Stimulated activated naive CD4-positive, alpha-beta T cell (primary cell): ENCODE results near the gene RYR3.

Source experiments
- DNase-seq, 6 experiments: peaks; one replicate each; lab custom pipeline; 2025; lab: John Stamatoyannopoulos, UW

RYR3 gene

DNA sequence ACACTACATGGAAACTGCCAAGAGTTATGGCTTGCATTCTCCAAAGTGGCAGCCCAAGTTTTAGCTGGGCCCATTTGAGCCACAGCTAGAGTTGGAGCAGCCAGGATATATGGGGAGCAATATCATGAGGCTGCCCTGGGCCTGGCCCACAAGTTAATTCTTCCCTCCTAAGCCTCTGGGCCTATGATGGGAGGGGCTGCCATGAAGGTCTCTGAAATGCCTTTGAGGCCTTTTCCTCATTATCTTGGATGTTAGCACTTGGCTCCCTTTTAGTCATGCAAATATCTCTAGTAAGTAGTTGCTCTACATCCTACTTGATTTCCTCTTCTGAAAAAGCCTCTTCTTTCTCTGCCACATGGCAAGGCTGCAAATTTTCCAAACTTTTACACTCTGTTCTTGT lies 400.0 kb downstream of the RYR3 start:
- no peak for DNase-seq

DNA sequence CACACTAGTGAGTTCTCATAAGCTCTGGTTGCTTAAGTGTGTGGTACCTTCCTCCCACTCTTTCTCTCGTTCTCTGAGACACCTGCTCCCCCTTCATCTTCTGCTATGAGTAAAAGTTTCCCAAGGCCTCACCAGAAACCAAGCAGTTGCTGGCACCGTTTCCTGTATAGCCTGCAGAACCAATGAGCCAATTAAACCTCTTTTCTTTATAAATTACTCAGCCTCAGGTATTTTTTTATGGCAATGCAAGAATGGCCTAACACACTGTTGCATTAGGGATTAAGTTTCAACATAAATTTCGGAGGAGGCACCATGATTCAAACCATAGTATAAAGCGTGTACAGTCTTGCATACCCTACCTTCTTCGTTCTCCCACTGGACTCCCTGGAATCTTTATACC lies 405.3 kb downstream of the RYR3 start:
- DNase-seq: no peak

DNA sequence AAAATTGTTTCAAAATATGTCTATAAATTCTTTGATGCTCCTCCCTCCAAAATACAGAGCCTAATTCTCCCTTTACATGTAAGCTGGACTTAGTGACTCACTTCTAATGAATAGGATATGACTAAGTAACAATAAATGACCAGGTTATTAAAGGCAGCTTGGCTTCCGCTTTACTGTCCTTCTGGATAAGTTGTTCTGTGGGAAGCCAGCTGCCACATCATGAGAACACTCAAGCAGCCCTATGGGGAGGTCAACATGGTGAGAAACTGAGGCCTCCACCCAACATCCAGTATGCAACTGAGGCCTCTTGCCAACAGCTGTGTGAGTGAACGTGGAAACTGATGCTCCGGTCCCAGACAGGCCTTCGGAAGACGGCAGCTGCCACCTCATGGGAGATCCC lies 410.2 kb downstream of the RYR3 start:
- DNase-seq: no peak

DNA sequence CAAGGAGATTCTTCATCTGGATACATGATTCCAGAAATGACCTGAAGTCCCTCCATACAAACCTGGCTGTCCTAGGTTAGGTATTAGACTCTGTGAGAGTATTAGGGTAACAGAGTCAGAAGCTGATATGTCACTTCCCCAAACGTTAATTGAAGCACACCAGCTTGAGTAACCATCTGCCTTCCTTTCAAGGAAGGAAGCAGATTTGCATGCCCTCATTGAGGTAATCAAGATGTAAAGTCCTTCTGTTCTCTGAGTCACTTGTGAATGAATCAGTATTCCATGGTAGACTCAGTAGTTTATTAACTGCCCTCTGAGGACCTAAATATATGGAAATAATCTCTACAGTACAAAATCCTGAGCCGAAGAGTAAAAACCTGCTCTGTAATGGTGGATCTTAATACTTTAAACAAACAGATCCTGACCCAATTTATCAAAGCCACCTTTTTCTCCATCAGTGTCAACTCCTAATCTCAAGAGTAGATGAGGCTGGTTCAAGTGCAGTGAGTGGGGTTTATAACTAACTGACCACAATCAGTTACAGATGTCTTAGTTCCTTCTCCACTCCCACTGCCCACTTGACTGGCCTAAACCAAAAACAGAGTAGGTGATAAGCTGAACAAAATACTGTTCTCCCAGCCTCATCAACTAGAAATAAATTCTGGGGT lies 411.4 kb downstream of the RYR3 start:
- no peak for DNase-seq

DNA sequence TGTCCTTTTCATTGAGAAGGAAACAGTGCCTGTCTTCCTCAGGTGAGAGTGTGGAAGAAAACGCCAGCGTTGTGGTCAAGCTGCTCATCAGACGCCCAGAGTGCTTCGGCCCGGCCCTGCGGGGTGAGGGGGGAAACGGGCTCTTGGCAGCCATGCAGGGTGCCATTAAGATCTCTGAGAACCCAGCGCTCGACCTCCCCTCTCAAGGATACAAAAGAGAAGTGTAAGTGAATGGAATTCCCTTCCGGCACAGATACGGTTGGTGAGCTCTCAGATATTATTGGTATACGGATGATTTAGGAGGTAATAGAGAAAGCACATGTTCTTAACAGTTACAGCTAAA lies 411.9 kb downstream of the RYR3 start:
- no peak for DNase-seq

GRCh38 chr15:33724321-33725036 lies 413.7 kb downstream of the RYR3 start:
- DNase-seq: no peak

- no peak for DNase-seq
Measured at GRCh38 chr15:33729653-33730052, 418.9 kb downstream of the RYR3 start.

DNA sequence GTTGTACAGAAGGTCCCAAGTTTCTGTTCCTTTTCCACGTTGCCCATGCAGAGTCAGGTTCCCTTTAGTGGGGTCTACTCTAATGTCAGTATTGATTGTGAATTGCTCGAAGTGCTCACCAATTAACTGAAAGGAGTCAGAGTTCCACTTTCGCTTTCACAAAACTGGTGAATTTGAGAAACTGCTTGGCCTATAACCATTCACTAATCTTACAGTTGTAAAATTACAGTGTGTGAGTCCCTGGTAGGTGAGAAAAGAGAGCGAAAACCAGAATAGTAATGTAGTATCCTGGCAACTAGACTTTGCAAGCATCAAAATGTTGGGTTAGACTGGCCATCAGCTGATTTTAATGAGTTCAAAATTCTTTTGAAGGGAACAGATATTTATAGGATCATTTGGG lies 420.0 kb downstream of the RYR3 start:
- DNase-seq: no peak

- no peak for DNase-seq
Measured at GRCh38 chr15:33735143-33735542, 424.4 kb downstream of the RYR3 start.

DNA sequence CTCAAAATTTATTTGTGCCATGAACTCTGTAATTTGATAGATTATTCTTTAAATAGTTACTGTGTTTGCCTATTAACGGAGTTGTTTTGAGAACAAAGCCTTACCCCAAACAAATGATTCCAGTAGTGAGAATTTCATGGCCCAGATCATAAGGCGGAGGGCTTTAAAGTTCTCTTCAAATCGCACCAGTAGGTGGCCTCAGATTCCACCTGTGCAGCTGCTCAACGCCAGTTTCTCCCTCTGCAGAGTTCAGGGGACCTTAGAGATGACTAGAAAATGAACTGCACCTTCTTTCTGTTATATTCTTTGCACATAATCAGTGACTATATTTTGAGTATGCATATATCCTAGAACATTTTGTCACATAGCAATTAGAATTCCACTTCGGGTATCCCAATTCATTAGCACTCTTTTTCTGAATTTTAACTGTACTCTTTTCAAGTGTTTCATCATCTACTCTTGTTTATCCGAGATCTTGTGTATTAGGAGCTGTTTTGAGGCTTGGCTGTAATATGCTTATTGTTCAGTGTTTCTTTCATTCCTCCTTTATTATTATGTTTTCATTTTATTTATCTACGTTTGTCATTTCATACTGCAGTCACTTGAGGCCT lies 425.0 kb downstream of the RYR3 start:
- peak in 1 of 6 experiments; percentile 1 for DNase-seq

GRCh38 chr15:33737687-33738601 lies 427.2 kb downstream of the RYR3 start:
- peak in 2 of 6 experiments; percentile 3 to 6 for DNase-seq

- DNase-seq: no peak
Measured at GRCh38 chr15:33738941-33739664, 428.3 kb downstream of the RYR3 start.

DNA sequence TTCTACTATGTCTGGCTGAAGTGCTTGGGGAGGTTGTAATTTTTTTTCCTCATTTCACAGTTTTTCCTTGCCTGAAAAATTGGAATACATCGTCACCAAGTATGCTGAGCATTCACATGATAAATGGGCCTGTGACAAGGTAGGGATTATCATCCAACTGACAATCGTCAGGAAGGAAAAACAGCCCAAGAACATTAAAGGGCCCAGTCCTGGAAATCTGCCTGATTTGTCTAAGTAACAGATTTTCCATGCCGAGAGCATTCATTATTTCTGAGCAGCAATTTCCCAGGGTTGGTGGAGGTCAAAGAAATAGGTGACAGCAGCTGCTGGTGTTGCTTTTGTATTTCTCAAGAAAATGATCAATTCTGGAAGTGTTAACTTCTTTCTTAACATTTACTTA lies 431.5 kb downstream of the RYR3 start:
- no peak for DNase-seq

DNA sequence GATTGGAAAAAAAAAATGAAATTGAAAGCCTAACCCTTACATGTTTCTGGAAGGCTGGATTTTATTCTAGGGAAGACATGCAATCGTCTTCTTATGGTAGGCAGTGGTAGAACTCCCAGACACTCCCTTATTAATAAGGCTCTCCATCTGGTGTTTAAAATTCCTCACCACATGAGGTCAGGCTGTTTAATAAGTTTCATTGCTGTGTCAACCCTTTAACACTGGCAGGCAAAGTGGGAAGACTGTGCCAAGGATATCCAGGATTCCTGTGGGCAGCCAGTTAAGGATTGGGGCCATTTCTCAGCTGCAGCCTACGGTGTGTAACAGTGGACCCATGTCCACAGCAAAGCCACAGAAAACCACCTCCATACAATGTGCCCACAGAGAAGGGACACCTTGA lies 432.0 kb downstream of the RYR3 start:
- no peak for DNase-seq

- no peak for DNase-seq
Measured at GRCh38 chr15:33746203-33746602, 435.4 kb downstream of the RYR3 start.

DNA sequence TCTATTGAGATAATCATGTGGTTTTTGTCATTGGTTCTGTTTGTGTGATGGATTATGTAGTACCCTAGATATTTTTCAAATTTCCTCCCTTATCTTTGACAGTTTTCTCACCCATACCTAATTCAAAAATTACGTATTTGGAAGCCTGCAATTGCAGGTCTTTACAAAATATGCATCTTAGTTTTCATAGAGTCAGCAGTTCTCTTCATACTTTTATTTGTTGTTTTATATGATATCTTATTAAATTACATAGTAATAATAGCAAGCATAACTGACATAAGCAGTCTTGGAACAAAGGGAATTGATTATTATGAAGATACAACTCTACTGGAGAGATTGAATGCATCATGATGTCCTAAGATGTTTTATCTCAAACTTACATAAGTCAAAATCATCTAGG lies 442.2 kb downstream of the RYR3 start:
- no peak for DNase-seq

DNA sequence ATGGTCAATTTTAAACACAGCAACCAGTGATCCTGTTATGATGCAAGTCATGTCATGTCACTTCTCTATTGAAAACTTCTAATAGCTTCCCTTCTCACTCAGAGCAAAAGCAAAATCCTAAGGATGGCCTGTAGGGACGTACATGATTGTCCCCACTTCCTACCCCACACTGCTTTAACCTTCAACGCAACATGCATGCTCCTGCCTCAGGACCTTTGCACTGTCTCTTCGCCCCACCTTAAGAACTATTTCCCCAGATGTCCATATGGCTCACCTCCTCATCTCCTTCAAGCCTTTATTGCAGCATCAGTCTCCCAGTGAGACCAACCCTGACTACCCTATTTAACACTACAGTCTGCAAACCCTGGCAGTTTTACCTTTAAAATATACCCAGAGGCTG lies 443.5 kb downstream of the RYR3 start:
- DNase-seq: no peak

GRCh38 chr15:33756961-33757360 lies 446.2 kb downstream of the RYR3 start:
- no peak for DNase-seq

DNA sequence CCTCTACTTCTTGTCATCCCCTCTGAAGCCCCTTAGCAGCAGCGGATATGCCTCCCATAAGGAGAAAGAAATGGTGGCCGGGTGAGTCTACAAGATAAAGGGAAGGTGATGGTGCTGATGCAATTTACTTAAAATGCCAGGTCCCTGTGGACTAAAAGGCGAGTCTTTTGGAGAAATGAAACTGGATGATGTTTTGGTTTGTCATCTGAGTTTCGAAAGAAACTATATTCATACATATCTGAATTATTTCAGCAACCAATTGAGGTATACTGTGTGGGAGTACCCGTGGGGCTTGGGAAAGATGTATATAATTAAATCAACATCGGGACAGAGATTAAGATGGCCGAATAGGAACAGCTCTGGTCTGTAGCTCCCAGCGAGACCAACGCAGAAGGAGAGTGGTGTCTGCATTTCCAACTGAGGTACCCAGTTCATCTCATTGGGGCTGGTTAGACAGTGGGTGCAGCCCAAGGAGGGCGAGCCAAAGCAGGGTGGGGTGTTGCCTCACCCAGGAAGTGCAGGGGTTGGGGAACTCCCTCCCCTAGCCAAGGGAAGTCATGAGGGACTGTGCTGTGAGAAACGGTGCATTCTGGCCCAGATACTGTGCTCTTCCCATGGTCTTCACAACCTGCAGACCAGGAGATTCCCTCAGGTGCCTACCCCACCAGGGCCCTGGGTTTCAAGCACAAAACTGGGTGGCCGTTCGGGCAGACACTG lies 446.9 kb downstream of the RYR3 start:
- DNase-seq: no peak

DNA sequence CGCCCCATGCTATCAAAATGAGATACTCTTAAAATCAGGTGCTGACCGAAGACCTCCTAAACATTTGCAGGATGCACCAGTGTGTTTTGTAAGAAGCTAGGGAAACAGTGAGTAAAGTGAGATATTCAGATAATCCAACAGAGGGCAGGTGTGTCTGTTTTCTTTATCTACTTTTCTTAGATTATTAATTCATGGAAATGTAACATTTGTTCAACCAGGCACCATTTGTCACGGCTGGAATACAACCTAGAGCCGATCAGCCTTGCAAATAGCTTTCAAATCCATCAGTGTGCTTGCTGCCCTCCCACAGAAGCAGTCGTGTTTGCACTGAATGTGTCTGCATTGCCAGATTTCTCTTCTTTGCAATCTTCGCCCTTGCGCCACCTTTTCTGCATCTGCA lies 455.6 kb downstream of the RYR3 start:
- DNase-seq: no peak

DNA sequence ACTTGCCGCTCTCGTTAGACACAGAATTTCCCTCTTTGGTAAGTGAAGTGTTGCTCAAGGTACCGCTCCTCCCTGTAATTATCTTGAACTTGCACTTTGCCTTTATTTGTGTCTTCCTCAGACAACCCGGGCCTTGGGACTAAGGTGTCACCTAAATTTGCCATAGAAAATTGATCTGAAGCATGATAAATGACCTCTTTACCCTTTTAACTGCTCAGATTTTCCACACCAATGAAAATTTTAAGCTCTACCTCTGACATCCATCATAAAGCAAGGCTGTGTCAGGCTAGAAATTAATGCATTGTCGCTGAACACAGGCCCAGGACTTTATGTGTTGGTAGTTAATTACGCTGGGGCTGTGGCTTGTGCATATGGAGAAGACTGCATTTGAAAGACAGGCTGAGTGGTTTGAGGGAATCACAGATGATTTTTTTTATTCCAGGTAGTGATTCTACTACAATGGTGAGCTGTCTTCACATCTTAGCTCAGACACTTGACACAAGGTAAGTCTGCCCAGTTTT lies 458.0 kb downstream of the RYR3 start:
- DNase-seq: no peak
